ENCODE results near the gene CCKAR.

- TF ChIP-seq EZH2phosphoT487 (IDR thresholded peaks at IDR 0.05; ENCODE audit: insufficient read depth, low read depth) = no peak
- TF ChIP-seq EZH2 (IDR thresholded peaks at IDR 0.05; ENCODE audit: insufficient read depth, poor library complexity, severe bottlenecking) = no peak
Observed at GRCh38 chr4:26441771-26442170, 48.5 kb downstream of the CCKAR start.

Data from GM23248 (cell line).